Renal cortex interstitium (tissue), 11 donors: ENCODE results near the gene SMC4. TPM values are rescaled to one million over a fixed set of nuclear protein-coding genes. Genes with fewer than 3 reads are reported as not detected.
A peak's percentile ranks its signal among the peaks of the same experiment; 100 is the strongest.

ENCODE experiments used
- DNase-seq, 11 donors: peaks; one replicate each; pipeline ENCODE4 v3.0.0-alpha.2; 2013; ENCODE audit warnings: low read depth in 9 of 11, low spot score in 4 of 11; ENCODE audit errors: extremely low read depth in 1 of 11
- polyA plus RNA-seq, 3 donors: library from polyadenylated mRNA; unstranded; fragments of 120-200 nt; gene quantifications; one replicate each; pipeline ENCODE4 v1.2.1, GENCODE V29; 2013; ENCODE audit not compliant: insufficient read length in 3 of 3

SMC4 gene
- polyA plus RNA-seq, 3 donors = 92.2 to 146 (median 101) TPM

DNA sequence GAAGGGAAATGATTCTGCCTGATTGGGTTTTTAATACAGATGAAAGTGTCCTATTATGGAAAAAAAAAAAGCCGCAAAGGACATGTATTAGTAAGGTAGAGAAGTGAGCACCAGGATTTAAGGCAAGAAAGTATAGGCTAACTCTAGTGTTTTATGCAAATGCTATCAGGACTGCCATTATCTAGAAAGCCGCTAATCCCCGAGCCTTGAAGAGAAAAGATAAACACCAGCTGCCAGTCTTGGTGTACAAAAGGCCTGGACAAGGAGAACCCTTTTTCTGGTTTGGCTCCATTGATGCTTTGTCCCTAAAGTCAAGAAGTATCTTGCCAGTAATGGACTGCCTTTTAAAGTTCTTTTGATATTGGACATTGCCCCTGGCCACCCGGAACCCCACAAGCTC lies 58.7 kb downstream of the SMC4 start:
- no peak for DNase-seq

DNA sequence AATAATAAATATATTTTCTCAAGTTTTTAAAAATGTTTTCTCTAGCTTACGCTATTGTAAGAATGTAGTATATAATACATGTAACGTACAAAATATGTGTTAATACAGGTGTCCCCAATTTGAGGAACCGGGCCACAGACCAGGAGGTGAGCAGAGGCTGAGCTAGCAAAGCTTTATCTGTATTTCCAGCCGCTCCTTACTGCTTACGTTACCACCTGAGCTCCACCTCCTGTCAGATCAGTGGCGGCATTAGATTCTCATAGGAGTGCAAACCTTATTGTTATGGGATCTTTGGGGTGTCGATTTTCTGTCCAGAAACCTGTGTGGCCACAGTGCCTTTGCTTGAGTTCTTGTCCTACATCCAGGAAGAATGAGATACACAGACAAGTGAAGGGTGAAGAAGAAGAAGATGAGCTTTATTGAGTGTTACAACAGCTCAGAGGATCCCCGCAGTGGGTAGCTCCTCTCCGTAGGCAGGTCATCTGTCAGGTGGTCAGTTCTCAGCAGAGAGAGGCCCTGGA lies 60.1 kb downstream of the SMC4 start:
- DNase-seq = no peak

DNA sequence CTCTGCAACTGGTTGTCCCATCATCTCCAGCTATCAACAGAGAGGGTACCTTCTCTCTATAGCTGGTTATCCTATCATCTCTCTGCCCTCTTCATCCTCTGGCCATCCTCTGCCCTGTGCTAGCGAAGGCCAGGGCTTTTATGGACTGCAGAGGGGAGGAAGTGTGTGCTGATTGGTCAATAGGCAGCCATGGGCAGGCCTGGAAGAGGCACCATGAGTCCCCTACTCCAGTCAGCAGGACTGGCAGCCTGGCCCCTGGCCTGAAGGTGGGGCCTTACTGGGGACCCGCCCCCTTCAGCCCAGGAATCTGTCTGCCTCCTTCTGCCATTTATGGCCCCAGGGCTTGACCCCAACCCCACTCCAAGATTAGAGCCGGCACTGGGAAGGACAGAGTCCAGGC lies 60.6 kb downstream of the SMC4 start:
- DNase-seq = no peak

DNA sequence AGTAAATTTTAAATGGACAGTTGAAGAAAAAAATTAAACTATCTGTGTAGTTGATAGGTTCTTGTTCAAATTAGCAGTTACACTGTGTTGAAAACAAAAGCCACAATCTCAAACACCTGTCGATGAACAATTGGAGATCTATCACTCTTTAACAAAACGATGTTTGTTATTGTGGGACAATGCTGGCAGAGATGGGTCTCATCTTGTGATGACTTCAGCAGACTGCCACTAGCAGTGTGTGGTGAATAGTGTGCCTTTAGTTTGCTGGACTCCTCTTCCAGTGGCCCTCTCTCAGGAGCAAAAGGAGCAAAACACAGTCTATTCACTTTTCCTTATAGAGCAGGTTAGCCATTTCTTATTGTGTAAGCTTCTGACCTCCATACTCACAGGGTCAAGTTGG lies 64.9 kb downstream of the SMC4 start:
- no peak for DNase-seq

DNA sequence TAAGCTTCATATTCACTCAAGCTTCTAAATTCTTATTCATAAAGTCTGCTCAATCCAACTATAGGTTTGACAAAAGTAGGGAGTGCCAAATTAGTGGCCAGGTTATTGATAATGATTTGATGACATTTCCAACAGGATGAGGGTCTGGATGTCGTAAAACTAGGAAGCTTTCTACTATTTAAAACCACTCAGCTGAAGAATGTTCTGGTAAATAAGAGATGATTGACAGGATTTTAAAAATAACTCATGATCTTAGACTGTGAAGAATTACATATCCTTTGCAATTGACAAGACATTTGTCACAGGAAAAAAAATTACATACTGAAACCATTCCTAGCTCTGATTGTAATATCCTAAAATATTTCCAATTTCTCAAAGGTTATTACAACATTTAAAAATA lies 65.5 kb downstream of the SMC4 start:
- DNase-seq = no peak

DNA sequence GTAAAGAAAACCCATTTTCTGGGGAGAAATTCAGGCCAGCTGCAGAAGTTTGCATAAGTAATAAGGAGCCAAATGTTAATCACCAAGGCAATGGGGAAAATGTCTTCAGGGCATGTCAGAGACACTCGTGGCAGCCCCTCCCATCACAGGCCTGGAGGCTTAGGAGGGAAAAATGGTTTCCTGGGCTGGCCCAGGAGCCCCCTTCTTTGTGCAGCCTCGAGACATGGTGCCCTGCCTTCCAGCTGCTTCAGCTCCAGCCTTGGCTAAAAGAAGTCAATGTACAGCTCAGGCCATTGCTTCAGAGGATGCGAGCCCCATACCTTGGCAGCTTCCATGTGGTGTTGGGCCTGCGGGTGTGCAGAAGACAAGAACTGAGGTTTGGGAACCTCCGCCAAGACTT lies 70.7 kb downstream of the SMC4 start:
- no peak for DNase-seq

DNA sequence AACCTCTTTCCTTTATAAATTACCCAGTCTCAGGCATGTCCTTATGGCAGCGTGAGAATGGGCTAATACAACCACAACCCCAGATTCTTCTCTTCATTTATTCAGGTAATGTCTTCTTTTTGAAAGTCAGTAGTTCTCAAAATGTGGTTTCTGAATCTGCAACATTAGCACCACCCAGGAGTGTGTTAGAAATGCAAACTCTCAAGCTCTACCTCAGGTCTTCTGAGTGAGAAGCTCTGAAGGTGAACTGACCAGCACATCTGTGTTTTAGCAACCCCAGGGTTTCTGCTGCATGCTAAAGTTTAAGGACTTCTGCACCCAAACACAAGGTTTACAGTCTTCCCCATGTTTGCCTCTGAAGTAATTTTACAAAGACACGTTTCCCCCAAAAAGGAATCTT lies 72.4 kb downstream of the SMC4 start:
- no peak for DNase-seq

DNA sequence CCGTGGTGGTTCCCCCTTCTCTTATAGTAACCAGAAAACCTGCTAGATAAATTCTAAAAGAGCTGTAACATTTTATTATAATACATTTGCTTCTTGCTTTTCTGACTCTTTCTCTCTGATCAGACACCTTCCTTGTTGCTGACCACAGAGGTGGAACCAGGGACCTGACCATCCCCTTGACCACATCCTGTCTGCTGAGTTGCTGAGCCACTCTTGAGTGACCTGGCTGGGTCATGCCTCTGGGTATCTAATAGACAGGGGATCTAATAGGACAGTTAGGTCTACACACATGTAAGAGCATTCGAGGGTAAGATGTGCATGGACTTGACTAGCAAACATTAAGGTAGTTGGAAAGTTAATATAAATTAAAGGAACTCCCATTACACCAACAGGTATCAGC lies 72.9 kb downstream of the SMC4 start:
- no peak for DNase-seq

DNA sequence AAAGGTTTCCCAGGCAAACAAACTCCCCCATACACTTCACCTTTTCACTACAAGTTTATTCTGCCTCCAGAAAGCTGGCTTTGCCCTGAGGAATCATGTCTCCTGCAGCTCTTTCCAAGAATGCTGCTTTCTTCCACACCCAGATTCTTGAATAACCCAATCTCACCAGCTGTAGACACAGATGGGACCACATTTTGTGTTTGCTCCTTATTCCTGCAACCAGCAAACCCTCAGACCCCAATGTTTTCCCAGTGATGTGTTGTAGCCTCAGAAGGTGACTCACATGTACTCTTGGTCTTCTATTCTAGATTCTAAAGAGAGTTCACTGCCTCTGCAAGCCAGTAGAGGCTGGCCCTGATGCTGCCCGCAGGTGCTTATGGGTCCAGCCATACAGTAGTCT lies 73.8 kb downstream of the SMC4 start:
- no peak for DNase-seq

DNA sequence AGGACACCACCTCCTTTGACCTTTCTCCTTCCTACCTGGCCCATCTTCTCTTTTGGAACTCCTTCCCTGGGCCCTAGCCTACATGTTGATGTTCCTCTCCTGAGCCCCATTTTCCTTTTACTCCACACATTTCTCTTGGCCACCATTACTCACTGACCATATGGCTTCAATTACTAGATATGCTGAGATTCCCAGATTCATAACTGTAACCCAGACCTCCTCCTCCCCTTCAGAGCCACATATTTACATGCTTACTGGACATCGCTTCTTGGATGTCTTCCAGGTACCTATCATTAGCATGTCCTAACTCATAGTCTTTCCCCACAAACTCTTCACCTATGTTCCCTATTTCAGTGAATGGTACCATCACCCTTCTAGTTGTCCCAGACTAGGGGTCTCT lies 74.5 kb downstream of the SMC4 start:
- no peak for DNase-seq

DNA sequence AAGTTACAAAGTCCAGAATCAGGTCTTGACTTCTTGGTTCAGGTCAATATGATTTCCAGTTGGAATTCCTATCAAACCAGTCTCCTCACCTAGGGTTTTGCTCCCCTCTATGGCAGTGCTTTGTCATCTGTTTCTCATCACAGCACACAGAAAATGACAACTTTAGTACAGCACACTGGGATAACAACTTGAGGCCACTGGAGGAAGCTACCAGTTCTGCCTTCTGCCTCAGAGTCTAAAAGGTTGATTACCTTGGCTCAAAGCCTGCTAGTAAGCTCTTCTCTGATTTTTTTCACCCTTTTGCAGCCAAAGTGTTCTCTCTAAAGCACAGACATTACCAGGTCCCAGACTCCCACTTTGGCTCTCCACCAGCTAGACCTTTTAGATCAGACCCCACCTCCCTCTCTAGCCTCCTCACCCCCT lies 75.0 kb downstream of the SMC4 start:
- DNase-seq = no peak

DNA sequence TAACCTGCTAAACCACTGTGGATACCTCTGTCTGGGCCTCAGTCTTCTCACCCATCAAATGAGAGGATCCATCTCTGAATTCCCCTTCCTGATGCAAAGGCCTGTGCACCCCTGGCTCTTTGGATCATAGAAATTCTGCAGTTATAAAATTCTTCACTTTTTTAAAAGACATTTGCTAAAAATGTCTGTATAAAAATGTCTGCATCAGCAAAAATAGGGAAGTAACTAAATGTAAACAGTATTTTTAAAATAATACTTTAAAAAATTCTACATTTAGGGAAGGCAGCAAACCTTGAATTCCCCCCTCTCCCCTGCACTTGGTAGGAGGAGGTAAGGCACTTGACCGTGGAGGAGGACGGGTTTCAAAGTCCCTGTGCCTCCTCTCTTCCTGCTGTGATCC lies 75.7 kb downstream of the SMC4 start:
- DNase-seq = no peak

DNA sequence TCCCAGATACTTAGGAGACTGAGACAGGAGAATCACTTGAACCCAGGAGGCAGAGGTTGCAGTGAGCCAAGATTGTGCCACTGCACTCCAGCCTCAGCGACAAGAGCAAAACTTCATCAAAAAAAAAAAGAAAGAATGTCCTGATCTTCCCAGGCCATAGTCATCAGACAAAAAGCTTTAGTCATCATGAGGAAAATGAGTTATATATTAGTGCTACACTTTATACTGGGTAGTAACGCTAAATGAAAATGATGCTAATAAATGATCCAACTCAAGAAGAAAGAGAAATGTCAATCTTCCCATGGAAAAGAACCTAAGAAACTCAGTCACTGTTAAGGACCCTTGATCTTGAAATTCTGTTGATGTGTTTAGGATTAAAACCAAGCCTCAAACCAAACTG lies 76.4 kb downstream of the SMC4 start:
- DNase-seq = no peak

DNA sequence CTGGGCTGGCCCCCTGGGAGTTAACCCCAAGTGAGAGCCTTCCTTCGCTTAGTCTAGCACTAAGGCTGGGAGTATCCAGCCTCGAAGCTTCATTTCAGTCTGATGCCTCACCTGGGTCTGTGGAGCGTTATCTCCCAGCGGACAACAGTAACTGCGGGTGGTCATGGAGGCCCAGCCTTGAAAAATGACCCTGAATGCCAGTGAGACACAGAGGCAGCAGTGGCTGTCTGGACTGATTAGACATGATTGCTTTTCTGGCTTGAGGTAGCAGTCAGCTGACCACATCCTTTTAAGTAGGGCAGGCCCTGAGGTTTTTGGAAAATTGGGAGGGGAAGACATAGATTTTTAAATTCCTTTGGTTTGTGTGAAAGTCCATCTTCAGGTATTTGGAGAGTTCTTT lies 78.3 kb downstream of the SMC4 start:
- DNase-seq = no peak

DNA sequence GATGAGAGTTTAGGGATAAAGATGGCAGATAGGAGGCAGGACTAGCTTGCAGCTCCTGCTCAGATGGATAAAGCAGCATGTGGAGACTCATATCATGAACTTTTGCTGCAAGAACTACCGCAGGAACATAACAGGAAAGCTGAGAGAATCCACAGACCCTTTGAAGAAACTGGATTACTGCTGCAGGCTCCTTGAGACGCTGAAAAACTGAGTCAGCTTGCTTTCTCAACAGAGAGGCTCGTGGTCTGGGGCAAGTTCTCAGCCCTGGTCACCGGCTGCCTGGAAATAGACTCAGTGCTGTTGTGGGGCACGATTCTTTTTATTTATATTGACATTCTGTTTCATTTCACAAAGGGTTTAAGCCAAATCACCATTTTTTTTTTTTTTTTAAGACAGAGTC lies 78.9 kb downstream of the SMC4 start:
- no peak for DNase-seq

DNA sequence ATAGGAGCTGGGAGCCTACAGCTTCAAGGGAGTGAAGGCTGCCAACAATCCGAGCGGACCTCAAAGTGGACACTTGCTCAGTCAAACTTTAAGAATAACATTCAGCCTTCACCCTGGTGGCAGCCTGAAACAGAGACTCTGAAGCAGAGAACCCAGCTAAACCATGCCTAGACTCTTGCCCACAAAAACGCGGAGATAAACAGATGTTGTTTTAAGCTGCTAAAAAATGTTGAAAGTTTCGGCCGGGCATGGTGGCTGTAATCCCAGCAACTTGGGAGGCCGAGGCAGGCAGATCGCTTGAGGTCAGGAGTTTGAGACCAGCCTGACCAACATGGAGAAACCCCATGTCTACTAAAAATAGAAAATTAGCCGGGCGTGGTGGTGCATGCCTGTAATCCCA lies 79.9 kb downstream of the SMC4 start:
- DNase-seq = no peak

DNA sequence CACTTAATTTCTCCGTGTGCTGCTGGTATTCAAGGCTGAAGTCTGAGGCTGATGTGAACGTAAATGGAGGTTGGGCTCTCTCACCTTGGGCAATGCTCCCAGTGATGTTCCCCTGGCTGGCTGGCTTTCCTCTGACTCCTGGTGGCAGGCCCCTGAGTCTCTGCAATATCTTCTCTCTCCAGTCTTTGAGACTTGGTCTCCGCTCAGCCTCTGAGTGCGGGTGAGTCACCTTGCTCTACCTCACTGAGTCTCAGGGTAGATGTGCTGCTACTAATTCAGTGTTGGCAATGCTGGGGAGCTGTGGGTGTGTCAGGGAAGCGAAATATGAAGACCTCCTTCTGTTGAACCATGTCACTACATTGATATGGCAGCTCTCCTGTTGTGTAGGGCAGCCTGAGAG lies 81.5 kb downstream of the SMC4 start:
- no peak for DNase-seq

DNA sequence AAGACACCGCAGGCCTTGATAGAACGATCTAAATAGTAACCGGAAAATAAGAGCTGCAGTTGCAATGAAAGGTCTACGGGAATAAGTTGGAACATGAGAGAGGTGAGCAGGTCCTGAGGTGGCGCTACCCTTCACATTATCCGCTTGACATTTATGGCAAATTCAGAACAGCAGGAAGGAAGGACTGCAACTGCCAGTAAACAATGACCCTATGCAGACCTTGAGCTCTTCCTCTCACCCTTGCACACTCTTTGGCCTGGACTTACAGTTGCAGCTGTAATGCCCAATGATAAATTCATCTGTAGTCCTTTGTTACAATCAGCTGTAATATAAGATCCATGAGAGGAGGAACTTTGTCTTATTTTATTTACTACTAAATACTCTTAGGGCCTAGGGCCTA lies 82.4 kb downstream of the SMC4 start:
- DNase-seq = no peak

DNA sequence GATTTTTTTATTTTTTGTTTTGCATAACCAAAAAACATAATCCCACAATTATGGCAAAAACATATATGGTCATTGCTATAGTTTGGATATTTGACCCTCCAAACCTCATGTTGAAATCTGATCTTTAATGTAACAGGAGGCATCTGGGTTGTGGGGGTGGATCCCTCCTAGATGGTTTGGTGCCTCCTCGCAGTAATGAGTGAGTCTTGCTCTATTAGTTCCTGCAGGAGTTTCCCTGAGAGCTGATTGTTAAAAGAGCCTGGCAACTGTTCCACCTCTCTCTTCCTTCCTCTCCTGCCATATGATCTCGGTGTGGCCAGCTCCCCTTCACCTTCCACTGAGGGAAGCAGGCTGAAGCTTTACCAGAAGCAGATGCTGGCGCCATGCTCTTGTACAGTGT lies 83.3 kb downstream of the SMC4 start:
- DNase-seq = peak in 1 of 11 donors; percentile 14
